GM21360 (cell line): ENCODE measurements around the gene CHRNA4.

Source experiments
- ATAC-seq: cut with Tn5 transposase; IDR thresholded peaks from one replicate; pipeline ENCODE4 v1.9.1; 2021; ENCODE audit warnings: mild to moderate bottlenecking, moderate library complexity; ENCODE audit not compliant: unreplicated experiment

The CHRNA4 gene

GRCh38 chr20:63379296-63379695, 18.1 kb upstream of the CHRNA4 start:
- ATAC-seq = no peak

- no peak for ATAC-seq
Measured at GRCh38 chr20:63378626-63379025, 17.5 kb upstream of the CHRNA4 start.

- ATAC-seq = no peak
Measured at GRCh38 chr20:63377951-63378381, 16.8 kb upstream of the CHRNA4 start.

- ATAC-seq = no peak
Measured at GRCh38 chr20:63377256-63377941, 16.2 kb upstream of the CHRNA4 start.

- ATAC-seq = no peak
Measured at GRCh38 chr20:63376283-63377250, 15.4 kb upstream of the CHRNA4 start.

- ATAC-seq = no peak
Measured at GRCh38 chr20:63375438-63375837, 14.3 kb upstream of the CHRNA4 start.

GRCh38 chr20:63374504-63374903, 13.4 kb upstream of the CHRNA4 start:
- no peak for ATAC-seq

GRCh38 chr20:63373996-63374395, 12.8 kb upstream of the CHRNA4 start:
- ATAC-seq = no peak

- ATAC-seq = no peak
Measured at GRCh38 chr20:63372971-63373885, 12.1 kb upstream of the CHRNA4 start.

- no peak for ATAC-seq
Measured at GRCh38 chr20:63371291-63371865, 10.2 kb upstream of the CHRNA4 start.

GRCh38 chr20:63370618-63371187, 9.6 kb upstream of the CHRNA4 start:
- no peak for ATAC-seq

- ATAC-seq = no peak
Measured at GRCh38 chr20:63369724-63370617, 8.8 kb upstream of the CHRNA4 start.

GRCh38 chr20:63369024-63369530, 7.9 kb upstream of the CHRNA4 start:
- no peak for ATAC-seq

- no peak for ATAC-seq
Measured at GRCh38 chr20:63368151-63368550, 7.0 kb upstream of the CHRNA4 start.

GRCh38 chr20:63367446-63368055, 6.4 kb upstream of the CHRNA4 start:
- ATAC-seq = no peak

GRCh38 chr20:63366390-63367365, 5.5 kb upstream of the CHRNA4 start:
- ATAC-seq = no peak

- ATAC-seq = no peak
Measured at GRCh38 chr20:63365601-63366389, 4.6 kb upstream of the CHRNA4 start.
